Fibroblast of pulmonary artery (primary cell): ENCODE measurements around the gene KRTAP12-2.
"Not testable (repeated sequence)": the region's sequence is repeated elsewhere in the genome, so short reads cannot be mapped to it uniquely, and the experiment has no call there.

ENCODE experiments used
- DNase-seq: peaks from one replicate; pipeline ENCODE4 v3.0.0-alpha.2; 2010; ENCODE audit warnings: low read depth
- H3K4me3 ChIP-seq: replicated peaks from 2 replicates; pipeline ENCODE4 v1.5.1; 2011; ENCODE audit warnings: low read depth, mild to moderate bottlenecking, control low read depth, low read length, moderate library complexity
- CTCF ChIP-seq: IDR thresholded peaks from 2 replicates; pipeline ENCODE4 v1.5.1; 2011; ENCODE audit warnings: mild to moderate bottlenecking, control low read depth, low read length, inconsistent platforms; ENCODE audit errors: missing control alignments

Gene KRTAP12-2

GRCh38 chr21:44681152-44681551 lies 14.4 kb upstream of the KRTAP12-2 start:
- no peak for DNase-seq
- no peak for TF ChIP-seq CTCF
- H3K4me3 ChIP-seq: no peak overlapping the region

GRCh38 chr21:44677881-44678280 lies 11.2 kb upstream of the KRTAP12-2 start:
- DNase-seq: no peak
- no peak for TF ChIP-seq CTCF
- H3K4me3 ChIP-seq: no peak overlapping the region

- no peak for TF ChIP-seq CTCF
- no peak for DNase-seq
- H3K4me3 ChIP-seq: no peak overlapping the region
Observed at GRCh38 chr21:44671911-44672310, 5.2 kb upstream of the KRTAP12-2 start.

GRCh38 chr21:44670642-44671432 lies 4.1 kb upstream of the KRTAP12-2 start:
- H3K4me3 ChIP-seq: no peak overlapping the region
- no peak for DNase-seq
- TF ChIP-seq CTCF: no peak

- no peak for DNase-seq
- TF ChIP-seq CTCF: no peak
- H3K4me3 ChIP-seq: no peak overlapping the region
Observed at GRCh38 chr21:44667612-44668011, 885 bp upstream of the KRTAP12-2 start.

GRCh38 chr21:44664691-44665090 lies 2.0 kb downstream of the KRTAP12-2 start:
- no peak for TF ChIP-seq CTCF
- no peak overlapping the region for H3K4me3 ChIP-seq
- DNase-seq: no peak

GRCh38 chr21:44661567-44661966 lies 5.2 kb downstream of the KRTAP12-2 start:
- not testable (repeated sequence) for DNase-seq, H3K4me3 ChIP-seq
